ENCODE results near the gene FILIP1L.

Gene FILIP1L

GRCh38 chr3:99927671-99928457 is 186.4 kb downstream of the FILIP1L start:
- no peak for DNase-seq (ENCODE audit: low read depth, low spot score)

- no peak for DNase-seq (ENCODE audit: low read depth, low spot score)
Measured at GRCh38 chr3:99925584-99926230, 188.6 kb downstream of the FILIP1L start.

GRCh38 chr3:99923873-99924272 is 190.4 kb downstream of the FILIP1L start:
- no peak for DNase-seq (ENCODE audit: low read depth, low spot score)

- DNase-seq (ENCODE audit: low read depth, low spot score) = no peak
Measured at GRCh38 chr3:99921986-99922385, 192.3 kb downstream of the FILIP1L start.

- DNase-seq (ENCODE audit: low read depth, low spot score) = no peak
Measured at GRCh38 chr3:99921377-99921695, 193.0 kb downstream of the FILIP1L start.

GRCh38 chr3:99920481-99921376 is 193.6 kb downstream of the FILIP1L start:
- DNase-seq (ENCODE audit: low read depth, low spot score) = no peak

- no peak for DNase-seq (ENCODE audit: low read depth, low spot score)
Measured at GRCh38 chr3:99919694-99920093, 194.6 kb downstream of the FILIP1L start.

GRCh38 chr3:99918715-99919114 is 195.6 kb downstream of the FILIP1L start:
- DNase-seq (ENCODE audit: low read depth, low spot score) = no peak

- no peak for DNase-seq (ENCODE audit: low read depth, low spot score)
Measured at GRCh38 chr3:99915906-99916432, 198.3 kb downstream of the FILIP1L start.

GRCh38 chr3:99911433-99911832 is 202.9 kb downstream of the FILIP1L start:
- no peak for DNase-seq (ENCODE audit: low read depth, low spot score)

GRCh38 chr3:99910752-99911290 is 203.5 kb downstream of the FILIP1L start:
- DNase-seq (ENCODE audit: low read depth, low spot score) = no peak

GRCh38 chr3:99909714-99910495 is 204.4 kb downstream of the FILIP1L start:
- DNase-seq (ENCODE audit: low read depth, low spot score) = no peak

- no peak for DNase-seq (ENCODE audit: low read depth, low spot score)
Measured at GRCh38 chr3:99907959-99908544, 206.2 kb downstream of the FILIP1L start.

GRCh38 chr3:99903869-99904268 is 210.4 kb downstream of the FILIP1L start:
- DNase-seq (ENCODE audit: low read depth, low spot score) = no peak

- DNase-seq (ENCODE audit: low read depth, low spot score) = no peak
Measured at GRCh38 chr3:99902091-99902490, 212.2 kb downstream of the FILIP1L start.

- DNase-seq (ENCODE audit: low read depth, low spot score) = no peak
Measured at GRCh38 chr3:99901200-99901926, 212.9 kb downstream of the FILIP1L start.

- DNase-seq (ENCODE audit: low read depth, low spot score) = no peak
Measured at GRCh38 chr3:99900248-99900647, 214.1 kb downstream of the FILIP1L start.

GRCh38 chr3:99899603-99900002 is 214.7 kb downstream of the FILIP1L start:
- no peak for DNase-seq (ENCODE audit: low read depth, low spot score)

GRCh38 chr3:99896482-99896881 is 217.8 kb downstream of the FILIP1L start:
- DNase-seq (ENCODE audit: low read depth, low spot score) = no peak
